Stimulated activated CD4-positive, alpha-beta T cell treated with anti-CD3 and anti-CD28 coated beads, Interleukin-12 subunit alpha, Interleukin-12 subunit beta, amount 100 ng/mL, for 4 hours (primary cell): ENCODE measurements around the gene AQP5.

ENCODE experiments used
- DNase-seq: peaks from one replicate; pipeline ENCODE4 v3.0.0-alpha.2; 2020

AQP5 gene

DNA sequence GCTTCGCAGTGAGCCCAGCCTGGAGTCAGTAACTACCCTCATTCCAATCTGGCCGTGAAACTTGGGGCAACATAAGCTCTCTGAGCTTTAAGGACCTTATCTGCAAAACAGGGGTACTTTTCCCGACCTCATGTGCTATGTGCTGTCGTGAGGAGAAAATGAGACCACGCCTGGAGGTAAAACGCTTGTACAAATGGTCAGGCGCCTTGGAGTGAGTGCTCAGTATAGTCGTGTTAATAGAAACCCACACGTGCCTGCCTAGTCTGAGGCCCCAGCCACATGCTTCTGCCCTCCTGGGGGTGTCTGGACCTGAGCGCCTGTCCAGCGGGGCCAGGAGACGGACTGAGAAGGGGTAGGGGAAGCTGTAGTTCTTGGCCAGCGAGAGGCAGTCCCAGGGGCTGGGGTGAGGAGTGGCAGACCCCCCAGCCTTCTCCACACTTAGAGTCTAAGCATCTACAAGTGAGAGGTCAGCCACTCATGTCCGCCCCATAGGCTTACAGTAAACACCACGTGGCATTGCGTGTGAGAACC, 4.9 kb downstream of the AQP5 start:
- no peak for DNase-seq

DNA sequence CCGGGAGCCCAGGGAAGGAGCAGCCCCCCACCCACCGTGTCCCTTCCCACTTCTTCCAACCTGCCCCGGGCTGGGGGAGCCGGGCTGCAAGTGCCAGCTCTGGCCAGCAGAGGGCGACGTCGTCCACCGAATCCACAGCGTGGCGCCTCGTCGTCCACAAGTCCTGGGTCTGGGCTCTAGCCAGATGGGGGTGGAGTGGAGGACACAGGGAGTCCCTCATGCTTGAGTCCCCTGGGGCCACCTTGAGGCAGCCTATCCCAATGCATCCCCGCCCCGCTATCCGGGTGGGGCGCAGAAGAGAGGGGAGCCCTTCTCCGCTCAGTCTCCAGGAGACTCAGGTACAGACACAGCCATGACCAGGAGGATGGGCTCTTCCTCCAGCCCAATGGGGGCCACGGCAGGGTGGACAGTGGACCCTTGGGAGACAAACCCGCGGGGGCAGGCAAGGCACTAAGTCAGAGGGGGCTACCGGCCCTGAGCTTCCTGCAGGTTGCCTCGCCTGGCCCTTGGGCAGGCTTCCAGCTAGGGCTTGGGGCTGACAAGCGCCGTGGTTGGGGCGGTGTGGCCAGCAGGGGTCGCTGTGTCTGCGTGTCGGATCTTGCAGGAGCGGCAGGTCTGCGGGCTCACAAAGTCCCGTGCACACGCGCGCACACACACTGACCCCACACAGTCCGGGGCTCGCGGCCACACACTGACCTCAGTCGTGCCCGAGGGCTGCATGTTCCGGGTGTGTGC, 5.5 kb downstream of the AQP5 start:
- DNase-seq = peak; percentile 97

DNA sequence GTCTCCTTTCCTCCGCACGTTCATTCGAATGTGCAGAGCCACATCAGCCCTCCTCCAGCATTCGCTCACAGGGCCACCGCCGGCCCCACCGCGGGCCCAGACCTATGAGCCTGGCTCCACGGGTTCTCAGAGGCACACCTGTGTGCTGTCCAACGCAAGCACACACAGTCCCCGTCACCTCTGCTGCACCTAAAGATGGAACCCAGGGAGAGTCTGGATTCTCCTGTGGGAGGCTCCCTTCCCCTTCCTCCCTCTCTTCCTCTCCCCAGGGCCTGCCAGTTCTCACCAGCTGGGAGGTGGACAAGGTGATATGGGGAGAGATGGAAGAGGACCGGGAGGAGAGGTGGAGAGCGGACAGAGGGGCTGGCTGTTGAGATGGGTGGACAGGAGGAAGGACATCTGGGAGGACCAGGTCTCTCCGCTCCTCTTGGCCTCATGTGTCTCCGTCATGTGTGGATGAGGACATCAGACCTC, 6.1 kb downstream of the AQP5 start:
- no peak for DNase-seq

DNA sequence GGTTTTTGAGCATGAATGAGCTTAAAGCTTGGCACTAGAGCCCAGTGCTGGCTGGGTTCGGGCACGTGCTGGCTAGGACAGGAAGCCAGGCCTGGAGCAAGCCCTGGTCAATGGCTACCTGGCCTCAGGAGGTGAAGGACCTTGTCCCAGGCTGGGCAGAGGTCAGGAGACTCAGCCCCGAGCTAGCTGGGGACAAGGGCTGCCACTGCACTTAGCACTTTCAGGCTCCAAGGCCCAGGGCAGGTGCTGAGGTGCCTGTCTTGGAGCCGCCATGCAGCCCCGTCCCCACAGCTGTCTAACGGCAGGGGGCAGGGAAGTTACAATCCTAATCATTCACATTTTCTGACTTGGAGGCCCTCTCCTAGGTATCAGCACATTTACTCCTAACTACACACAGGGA, 6.8 kb downstream of the AQP5 start:
- DNase-seq = no peak

GRCh38 chr12:49969027-49969426, 7.4 kb downstream of the AQP5 start:
- DNase-seq = no peak

- no peak for DNase-seq
Observed at GRCh38 chr12:49969651-49970429, 8.2 kb downstream of the AQP5 start.

DNA sequence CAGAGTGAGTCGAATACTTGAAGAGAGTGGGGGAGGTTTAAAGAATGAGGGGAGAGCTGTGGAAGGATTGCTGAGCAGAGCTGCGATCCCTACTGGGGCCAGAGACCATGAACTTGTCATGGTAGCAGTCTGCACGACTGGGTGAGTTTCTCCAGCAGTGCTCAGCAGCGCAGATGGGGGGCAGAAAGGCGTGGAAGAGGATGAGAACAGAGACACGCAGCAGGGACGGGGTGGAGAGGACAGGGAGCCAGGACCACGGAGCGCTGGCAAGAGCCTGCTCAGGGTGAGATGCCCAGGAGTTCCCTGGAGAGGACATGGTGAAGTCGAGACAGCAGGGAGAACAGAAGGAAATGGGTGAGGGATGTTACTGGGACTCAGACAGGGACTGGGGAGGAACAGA, 9.0 kb downstream of the AQP5 start:
- DNase-seq = no peak

DNA sequence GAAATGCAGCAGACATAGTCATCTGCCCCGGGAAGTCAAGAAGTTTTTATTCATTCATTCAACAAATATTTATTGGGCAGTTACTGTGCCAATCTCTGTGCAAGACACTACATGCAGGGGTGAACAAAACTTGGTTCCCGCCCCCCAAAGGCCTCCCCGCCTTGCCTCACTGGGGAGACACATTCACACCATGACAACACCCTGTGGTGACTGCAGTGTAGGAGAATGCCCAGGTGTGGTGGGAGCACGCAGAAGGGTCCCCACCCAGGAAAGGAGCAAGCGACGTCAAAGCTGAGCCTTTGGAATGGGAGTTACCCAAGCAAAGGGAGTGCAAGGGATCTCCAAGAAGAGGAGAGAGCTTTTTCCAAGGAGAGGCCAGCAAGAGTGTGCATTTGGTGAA, 9.5 kb downstream of the AQP5 start:
- no peak for DNase-seq

- no peak for DNase-seq
Observed at GRCh38 chr12:49972129-49972528, 10.5 kb downstream of the AQP5 start.

- DNase-seq = no peak
Observed at GRCh38 chr12:49972641-49973360, 11.1 kb downstream of the AQP5 start, which contains the start of gene AQP6. Gene AQP6 (plus strand): TSS chr12:49972947. CDS start chr12:49973174, 227 bp downstream.

- no peak for DNase-seq
Observed at GRCh38 chr12:49973361-49973830, 11.7 kb downstream of the AQP5 start.

DNA sequence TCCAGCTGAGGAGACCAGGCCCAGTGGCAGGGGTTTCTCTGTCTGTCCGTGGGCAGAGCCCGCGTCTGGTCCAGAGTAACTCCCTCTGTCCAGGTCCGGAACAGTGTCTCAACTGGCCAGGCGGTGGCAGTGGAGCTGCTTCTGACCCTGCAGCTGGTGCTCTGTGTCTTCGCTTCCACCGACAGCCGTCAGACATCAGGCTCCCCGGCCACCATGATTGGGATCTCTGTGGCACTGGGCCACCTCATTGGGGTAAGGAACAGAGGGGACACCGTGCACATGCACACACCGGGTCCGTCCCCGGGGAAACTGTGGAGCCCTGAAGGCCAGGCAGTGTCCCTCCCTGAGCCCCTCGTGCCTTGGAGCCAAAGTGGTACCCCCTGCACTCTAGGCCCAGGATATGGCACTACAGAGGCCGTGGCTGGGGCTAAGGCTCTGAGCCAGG, 12.6 kb downstream of the AQP5 start:
- DNase-seq = no peak

GRCh38 chr12:49974677-49975317, 13.1 kb downstream of the AQP5 start:
- DNase-seq = no peak

DNA sequence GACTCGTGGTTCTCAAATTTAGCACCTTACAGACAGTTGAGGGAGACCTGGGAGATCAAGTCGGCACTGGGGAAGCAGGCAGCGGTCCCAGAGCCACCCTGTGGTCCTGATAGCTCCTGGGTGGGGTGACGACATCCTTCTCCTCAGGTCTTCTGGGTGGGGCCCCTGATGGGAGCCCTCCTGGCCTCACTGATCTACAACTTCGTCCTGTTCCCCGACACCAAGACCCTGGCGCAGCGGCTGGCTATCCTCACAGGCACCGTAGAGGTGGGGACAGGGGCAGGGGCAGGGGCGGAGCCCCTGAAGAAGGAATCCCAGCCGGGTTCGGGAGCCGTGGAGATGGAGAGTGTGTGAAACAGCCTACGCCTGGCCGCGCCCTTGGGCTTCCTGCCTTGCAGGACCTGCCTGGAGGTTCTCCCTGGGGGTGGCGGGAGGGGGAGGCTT, 13.7 kb downstream of the AQP5 start:
- no peak for DNase-seq

DNA sequence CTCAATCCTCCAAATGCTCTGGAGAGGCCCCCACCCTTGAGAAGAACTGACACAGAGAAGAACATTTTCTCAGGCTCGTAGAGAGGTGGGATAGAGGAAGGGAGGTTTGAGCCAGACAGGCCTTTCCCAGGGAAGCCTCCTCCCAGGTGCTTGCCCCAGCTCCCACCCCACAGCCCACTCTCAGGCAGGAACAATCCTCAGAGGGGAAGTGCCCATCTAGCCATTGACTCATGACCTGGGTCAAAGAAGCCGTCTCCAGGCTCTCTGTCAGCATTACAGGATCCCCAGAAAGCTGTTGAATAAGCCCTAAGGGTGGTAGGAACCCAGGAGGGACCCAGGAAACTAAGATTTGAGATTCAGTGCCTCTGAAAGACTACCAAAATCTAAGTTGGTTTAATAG, 14.9 kb downstream of the AQP5 start:
- DNase-seq = no peak

GRCh38 chr12:49978125-49978524, 16.5 kb downstream of the AQP5 start:
- DNase-seq = no peak

GRCh38 chr12:49979016-49979586, 17.4 kb downstream of the AQP5 start:
- no peak for DNase-seq

DNA sequence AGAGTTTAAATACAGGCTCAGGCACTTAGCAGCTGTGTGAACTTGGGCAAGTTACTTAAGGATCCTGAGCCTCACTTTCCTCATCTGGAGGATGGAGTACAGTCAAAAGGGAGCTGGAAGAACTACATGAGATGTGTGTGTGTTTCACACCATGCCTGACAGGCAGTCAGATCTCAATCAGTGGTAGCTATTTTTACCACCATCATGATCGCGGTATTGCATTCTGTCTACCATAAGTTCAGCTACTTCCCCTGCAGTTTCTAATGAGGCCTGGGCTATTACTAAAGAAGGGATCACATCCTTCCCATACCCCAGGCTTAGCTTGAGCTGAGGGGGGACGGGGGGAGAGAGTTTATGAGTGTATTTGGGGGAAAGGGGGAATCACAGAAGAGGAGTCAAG, 18.1 kb downstream of the AQP5 start:
- DNase-seq = no peak

GRCh38 chr12:49980501-49981349, 19.1 kb downstream of the AQP5 start:
- no peak for DNase-seq

GRCh38 chr12:49982246-49983087, 20.8 kb downstream of the AQP5 start:
- DNase-seq = no peak
